ENCODE data around the gene DYNC1H1. TPM values are rescaled to one million over a fixed set of nuclear protein-coding genes. Genes with fewer than 3 reads are reported as not detected.

The DYNC1H1 gene
- total and polyA plus RNA-seq, 2 experiments from 2014 or later: 179 to 635 TPM

- no peak for TF ChIP-seq POLR2AphosphoS5 (IDR thresholded peaks at IDR 0.05; ENCODE audit: low read depth)
- TF ChIP-seq CTCF (conservative IDR thresholded peaks at IDR 0.05; ENCODE audit: low read depth in 2 of 2): no peak
- no peak for TF ChIP-seq ETS1 (IDR thresholded peaks at IDR 0.05)
- TF ChIP-seq STAT1 (IDR thresholded peaks at IDR 0.05; ENCODE audit: unreplicated experiment): no peak
- H3K36me3 Mint-ChIP-seq (ENCODE audit: low read depth): peaks cover 11% of the 10 kb centered on the region
- Histone ChIP-seq H3K4me1 (ENCODE audit: insufficient read depth) (peaks cover 21% of the 10 kb centered on the region), H3K79me2 (replicated peaks; ENCODE audit: insufficient read depth) (no peaks in the 10 kb centered on the region; the same call in 1 of the 2 replicates), H2AFZ (no peak overlapping the region), H3K9me2 (ENCODE audit: insufficient read depth) (no peaks in the 10 kb centered on the region), H3K27ac (ENCODE audit: low read depth) (no peak overlapping the region; the same call in 1 of the 2 replicates), H3F3A (replicated peaks; ENCODE audit: low read depth) (no peaks in the 10 kb centered on the region), H4K20me1 (replicated peaks; ENCODE audit: insufficient read depth) (no peaks in the 10 kb centered on the region; the same call in 1 of the 2 replicates), H3K36me3 (ENCODE audit: insufficient read depth) (no peaks in the 10 kb centered on the region), H3K4me2 (peak overlapping the region; percentile 58), H3K4me3 (peak overlapping the region; percentile 30), H3K27me3 (ENCODE audit: insufficient read depth) (no peaks in the 10 kb centered on the region)
- DNase-seq (ENCODE audit: low spot score) (peak; percentile 34), ATAC-seq (peak; percentile 51)
- H3K27me3 Mint-ChIP-seq (ENCODE audit: insufficient read depth, low read depth, poor library complexity): peaks cover 12% of the 10 kb centered on the region
- no peaks in the 10 kb centered on the region; the same call in 2 of the 3 replicates for H3K9me3 Mint-ChIP-seq
- H3K27ac Mint-ChIP-seq: peak overlapping the region; percentile 44
- peak overlapping the region; percentile 52 for H3K4me3 Mint-ChIP-seq
- H3K4me1 Mint-ChIP-seq: peaks cover 43% of the 10 kb centered on the region
Measured at GRCh38 chr14:101917413-101918017, 46.9 kb upstream of the DYNC1H1 start.

GRCh38 chr14:101918065-101918989 lies 46.0 kb upstream of the DYNC1H1 start:
- peak overlapping the region; percentile 58 for H3K4me2 ChIP-seq
- DNase-seq (ENCODE audit: low spot score): peak; percentile 47
- no peaks in the 10 kb centered on the region; the same call in 1 of the 2 replicates for H3K79me2 ChIP-seq (replicated peaks; ENCODE audit: insufficient read depth)
- no peaks in the 10 kb centered on the region for H3F3A ChIP-seq (replicated peaks; ENCODE audit: low read depth)
- H3K9me3 Mint-ChIP-seq: no peaks in the 10 kb centered on the region; the same call in 2 of the 3 replicates
- ATAC-seq: peak; percentile 74
- peaks cover 21% of the 10 kb centered on the region for H3K4me1 ChIP-seq (ENCODE audit: insufficient read depth)
- H3K27me3 Mint-ChIP-seq (ENCODE audit: insufficient read depth, low read depth, poor library complexity): peaks cover 12% of the 10 kb centered on the region
- peak overlapping the region; percentile 52 for H3K4me3 Mint-ChIP-seq
- H3K36me3 ChIP-seq (ENCODE audit: insufficient read depth): no peaks in the 10 kb centered on the region
- no peaks in the 10 kb centered on the region for H3K9me2 ChIP-seq (ENCODE audit: insufficient read depth)
- H3K4me3 ChIP-seq: peak overlapping the region; percentile 34
- peak; percentile 72 for TF ChIP-seq ZNF462 (CRISPR knock-in tag; IDR thresholded peaks at IDR 0.05)
- TF ChIP-seq EZH2 (IDR thresholded peaks at IDR 0.05; ENCODE audit: low read depth, unreplicated experiment): no peak
- H3K4me1 Mint-ChIP-seq: peaks cover 43% of the 10 kb centered on the region
- H3K27ac ChIP-seq (ENCODE audit: low read depth): peak overlapping the region; percentile 95
- no peaks in the 10 kb centered on the region; the same call in 1 of the 2 replicates for H4K20me1 ChIP-seq (replicated peaks; ENCODE audit: insufficient read depth)
- no peaks in the 10 kb centered on the region for H3K27me3 ChIP-seq (ENCODE audit: insufficient read depth)
- H3K27ac Mint-ChIP-seq: peak overlapping the region; percentile 92
- no peak overlapping the region for H2AFZ ChIP-seq
- peaks cover 11% of the 10 kb centered on the region for H3K36me3 Mint-ChIP-seq (ENCODE audit: low read depth)
